Activated CD8-positive, alpha-beta memory T cell treated with anti-CD3 and anti-CD28 coated beads, Interleukin-2, amount 50 U/mL, for 1 hour (primary cell): ENCODE data around the gene CFAP251.

ENCODE experiments used
- DNase-seq: peaks from one replicate; pipeline ENCODE4 v3.0.0-alpha.2; 2020; ENCODE audit errors: extremely low read depth

The CFAP251 gene

GRCh38 chr12:122051231-122051876, 133.0 kb downstream of the CFAP251 start:
- DNase-seq: no peak

- DNase-seq: no peak
Measured at GRCh38 chr12:122052285-122052684, 133.9 kb downstream of the CFAP251 start.
